ENCODE measurements around the gene GTF2I. TPM values are rescaled to one million over a fixed set of nuclear protein-coding genes. Genes with fewer than 3 reads are reported as not detected.
"Not testable (repeated sequence)": the region's sequence is repeated elsewhere in the genome, so short reads cannot be mapped to it uniquely, and the experiment has no call there.

GTF2I gene
- total RNA-seq, 1 experiment from 2014 or later = 138 TPM

GRCh38 chr7:74633451-74633921, 24.0 kb upstream of the GTF2I start:
- Histone ChIP-seq H2AFZ (ENCODE audit: low read length) (no peak overlapping the region), H3K27ac (ENCODE audit: low read length) (no peak overlapping the region), H3F3A (ENCODE audit: low read length, unreplicated experiment) (no peaks in the 10 kb centered on the region), H3K36me3 (ENCODE audit: low read depth, low read length) (no peaks in the 10 kb centered on the region), H4K20me1 (ENCODE audit: low read length) (no peaks in the 10 kb centered on the region), H3K79me2 (ENCODE audit: low read length) (no peaks in the 10 kb centered on the region), H3K4me2 (ENCODE audit: low read length) (no peak overlapping the region), H3K9ac (ENCODE audit: low read length) (no peak overlapping the region), H3K9me3 (ENCODE audit: low read length) (no peaks in the 10 kb centered on the region), H3K4me3 (ENCODE audit: low read length) (no peak overlapping the region), H3K9me2 (replicated peaks; ENCODE audit: low read length) (no peaks in the 10 kb centered on the region), H3K4me1 (ENCODE audit: insufficient read depth, low read length) (peaks cover 20% of the 10 kb centered on the region), H3K27me3 (ENCODE audit: low read length) (no peaks in the 10 kb centered on the region)
- POLR2A ChIA-PET (ENCODE audit: unreplicated experiment) = no interaction called here
- CTCF ChIA-PET = no interaction called here
- intact Hi-C loops (cut with micrococcal nuclease) = no loop called here
- ATAC-seq = no peak
- no TSS peak for BruUV-seq (replicated peaks)
- TF ChIP-seq CTCF (conservative IDR thresholded peaks at IDR 0.05; ENCODE audit: low read depth, low read length) (no peak), EZH2phosphoT487 (IDR thresholded peaks at IDR 0.05; ENCODE audit: borderline replicate concordance, low read length) (no peak), EZH2 (IDR thresholded peaks at IDR 0.05; ENCODE audit: low read length, unreplicated experiment) (no peak)
- no peak for DNase-seq

GRCh38 chr7:74637745-74638144, 19.8 kb upstream of the GTF2I start:
- Histone ChIP-seq H3K27me3 (ENCODE audit: low read length) (no peaks in the 10 kb centered on the region), H2AFZ (ENCODE audit: low read length) (no peak overlapping the region), H3K4me1 (ENCODE audit: insufficient read depth, low read length) (peaks cover 28% of the 10 kb centered on the region), H3F3A (ENCODE audit: low read length, unreplicated experiment) (no peaks in the 10 kb centered on the region), H3K9me2 (replicated peaks; ENCODE audit: low read length) (no peaks in the 10 kb centered on the region), H3K4me3 (ENCODE audit: low read length) (no peak overlapping the region), H4K20me1 (ENCODE audit: low read length) (no peaks in the 10 kb centered on the region), H3K9ac (ENCODE audit: low read length) (no peak overlapping the region), H3K4me2 (ENCODE audit: low read length) (no peak overlapping the region), H3K9me3 (ENCODE audit: low read length) (no peaks in the 10 kb centered on the region), H3K36me3 (ENCODE audit: low read depth, low read length) (no peaks in the 10 kb centered on the region), H3K79me2 (ENCODE audit: low read length) (no peaks in the 10 kb centered on the region), H3K27ac (ENCODE audit: low read length) (no peak overlapping the region)
- CTCF ChIA-PET = no interaction called here
- POLR2A ChIA-PET (ENCODE audit: unreplicated experiment) = no interaction called here
- no peak for ATAC-seq
- DNase-seq = peak; percentile 1
- TF ChIP-seq EZH2phosphoT487 (IDR thresholded peaks at IDR 0.05; ENCODE audit: borderline replicate concordance, low read length) = no peak
- no peak for TF ChIP-seq EZH2 (IDR thresholded peaks at IDR 0.05; ENCODE audit: low read length, unreplicated experiment)
- TF ChIP-seq CTCF (conservative IDR thresholded peaks at IDR 0.05; ENCODE audit: low read depth, low read length) = no peak
- no TSS peak for BruUV-seq (replicated peaks)
- intact Hi-C loops (cut with micrococcal nuclease) = loop anchor here (2.0 kb wide), 1 partner anchor 19 kb away; the partner anchor contains the start of gene GTF2I

- CTCF ChIA-PET; H3K9ac ChIP-seq (ENCODE audit: low read length); DNase-seq; H4K20me1 ChIP-seq (ENCODE audit: low read length); H3K27me3 ChIP-seq (ENCODE audit: low read length); H3K36me3 ChIP-seq (ENCODE audit: low read depth, low read length); H3K27ac ChIP-seq (ENCODE audit: low read length); H3F3A ChIP-seq (ENCODE audit: low read length, unreplicated experiment); H3K79me2 ChIP-seq (ENCODE audit: low read length); H2AFZ ChIP-seq (ENCODE audit: low read length); H3K9me2 ChIP-seq (replicated peaks; ENCODE audit: low read length); H3K4me3 ChIP-seq (ENCODE audit: low read length); H3K9me3 ChIP-seq (ENCODE audit: low read length); ATAC-seq; POLR2A ChIA-PET (ENCODE audit: unreplicated experiment); intact Hi-C loops (cut with micrococcal nuclease); BruUV-seq (replicated peaks); H3K4me1 ChIP-seq (ENCODE audit: insufficient read depth, low read length); H3K4me2 ChIP-seq (ENCODE audit: low read length): not testable (repeated sequence)
Measured at GRCh38 chr7:74650055-74650454, 7.5 kb upstream of the GTF2I start.

- H3K4me1 ChIP-seq (ENCODE audit: insufficient read depth, low read length); H3K4me3 ChIP-seq (ENCODE audit: low read length); H3K27me3 ChIP-seq (ENCODE audit: low read length); intact Hi-C loops (cut with micrococcal nuclease); POLR2A ChIA-PET (ENCODE audit: unreplicated experiment); H2AFZ ChIP-seq (ENCODE audit: low read length); H4K20me1 ChIP-seq (ENCODE audit: low read length); ATAC-seq; H3K9ac ChIP-seq (ENCODE audit: low read length); H3K36me3 ChIP-seq (ENCODE audit: low read depth, low read length); H3K9me3 ChIP-seq (ENCODE audit: low read length); H3K4me2 ChIP-seq (ENCODE audit: low read length); H3K27ac ChIP-seq (ENCODE audit: low read length); BruUV-seq (replicated peaks); H3F3A ChIP-seq (ENCODE audit: low read length, unreplicated experiment); DNase-seq; H3K9me2 ChIP-seq (replicated peaks; ENCODE audit: low read length); CTCF ChIA-PET; H3K79me2 ChIP-seq (ENCODE audit: low read length): not testable (repeated sequence)
Measured at GRCh38 chr7:74650493-74651132, 6.9 kb upstream of the GTF2I start.

- ATAC-seq; intact Hi-C loops (cut with micrococcal nuclease); H3K27ac ChIP-seq (ENCODE audit: low read length): not testable (repeated sequence)
Measured at GRCh38 chr7:74651133-74651504, 6.4 kb upstream of the GTF2I start.

More at GRCh38 chr7:74651133-74651504, 6.4 kb upstream of the GTF2I start:
- DNase-seq; H3K9me2 ChIP-seq (replicated peaks; ENCODE audit: low read length); H3K27me3 ChIP-seq (ENCODE audit: low read length); BruUV-seq (replicated peaks); H3K4me2 ChIP-seq (ENCODE audit: low read length); H3K4me3 ChIP-seq (ENCODE audit: low read length); CTCF ChIA-PET; H4K20me1 ChIP-seq (ENCODE audit: low read length); POLR2A ChIA-PET (ENCODE audit: unreplicated experiment); H2AFZ ChIP-seq (ENCODE audit: low read length); H3K4me1 ChIP-seq (ENCODE audit: insufficient read depth, low read length); H3K9me3 ChIP-seq (ENCODE audit: low read length); H3K79me2 ChIP-seq (ENCODE audit: low read length); H3K9ac ChIP-seq (ENCODE audit: low read length); H3F3A ChIP-seq (ENCODE audit: low read length, unreplicated experiment); H3K36me3 ChIP-seq (ENCODE audit: low read depth, low read length): not testable (repeated sequence)

Measured in PC-3 (cell line).